Astrocyte (in vitro differentiated cells and primary cell): ENCODE data around the gene IMPDH1. TPM values are rescaled to one million over a fixed set of nuclear protein-coding genes. Genes with fewer than 3 reads are reported as not detected.

ENCODE experiments used
- DNase-seq: peaks from one replicate; pipeline ENCODE4 v3.0.0-alpha.2; 2010; ENCODE audit warnings: low read depth
- FAIRE-seq: peaks from 2 replicates; lab custom pipeline; 2011; peaks lifted over from hg19 to GRCh38; lab: Jason Lieb, UNC
- H2AFZ ChIP-seq: 2 replicates; pipeline ENCODE4 v1.6.0; 2012; ENCODE audit warnings: low read depth, low read length, inconsistent platforms
- H3K27ac ChIP-seq: 2 replicates; pipeline ENCODE4 v1.5.1; 2011; ENCODE audit warnings: low read depth, low read length, inconsistent platforms
- H3K27me3 ChIP-seq: 2 replicates; pipeline ENCODE4 v1.6.0; 2011; ENCODE audit warnings: low read length, inconsistent platforms; ENCODE audit not compliant: insufficient read depth
- H3K36me3 ChIP-seq: 2 replicates; pipeline ENCODE4 v1.5.1; 2011; ENCODE audit warnings: low read length, inconsistent platforms; ENCODE audit not compliant: insufficient read depth
- H3K4me1 ChIP-seq: 2 replicates; pipeline ENCODE4 v1.5.1; 2011; ENCODE audit warnings: low read length, inconsistent platforms; ENCODE audit not compliant: insufficient read depth
- H3K4me2 ChIP-seq: 2 replicates; pipeline ENCODE4 v1.6.0; 2012; ENCODE audit warnings: low read length, inconsistent platforms
- H3K4me3 ChIP-seq: 2 replicates; pipeline ENCODE4 v1.5.1; 2011; ENCODE audit warnings: low read depth, mild to moderate bottlenecking, low read length, inconsistent platforms; ENCODE audit not compliant: insufficient read depth
- H3K79me2 ChIP-seq: 2 replicates; pipeline ENCODE4 v1.6.0; 2012; ENCODE audit warnings: mild to moderate bottlenecking, low read length, inconsistent platforms; ENCODE audit not compliant: insufficient read depth
- H3K9ac ChIP-seq: 2 replicates; pipeline ENCODE4 v1.6.0; 2012; ENCODE audit warnings: mild to moderate bottlenecking, low read length, inconsistent platforms
- H3K9me3 ChIP-seq: 2 replicates; pipeline ENCODE4 v1.5.1; 2012; ENCODE audit warnings: low read depth, mild to moderate bottlenecking, low read length, inconsistent platforms; ENCODE audit not compliant: insufficient read depth
- H4K20me1 ChIP-seq: 2 replicates; pipeline ENCODE4 v1.6.0; 2012; ENCODE audit warnings: low read length, inconsistent platforms; ENCODE audit not compliant: insufficient read depth
- H3K27ac Mint-ChIP-seq: one replicate; pipeline ENCODE4 v1.8.0; 2021; ENCODE audit warnings: mild to moderate bottlenecking, mixed read lengths; ENCODE audit not compliant: unreplicated experiment
- H3K27me3 Mint-ChIP-seq: one replicate; pipeline ENCODE4 v1.8.0; 2021; ENCODE audit warnings: low read depth, mixed read lengths; ENCODE audit not compliant: unreplicated experiment
- H3K36me3 Mint-ChIP-seq: one replicate; pipeline ENCODE4 v1.8.0; 2021; ENCODE audit warnings: low read depth, mixed read lengths; ENCODE audit not compliant: unreplicated experiment
- H3K4me1 Mint-ChIP-seq: one replicate; pipeline ENCODE4 v1.8.0; 2021; ENCODE audit warnings: low read depth, mixed read lengths; ENCODE audit not compliant: unreplicated experiment
- H3K4me3 Mint-ChIP-seq: one replicate; pipeline ENCODE4 v1.8.0; 2021; ENCODE audit warnings: mild to moderate bottlenecking, moderate library complexity, mixed read lengths; ENCODE audit not compliant: unreplicated experiment
- H3K9me3 Mint-ChIP-seq: one replicate; pipeline ENCODE4 v1.8.0; 2021; ENCODE audit warnings: mild to moderate bottlenecking, mixed read lengths; ENCODE audit not compliant: unreplicated experiment
- EZH2 ChIP-seq: IDR thresholded peaks from 2 replicates; pipeline ENCODE4 v1.6.1; 2012; ENCODE audit warnings: mild to moderate bottlenecking, low read length, inconsistent platforms; ENCODE audit not compliant: insufficient read depth
- total RNA-seq: library from RNA; stranded (reverse); gene quantifications from 2 replicates; pipeline ENCODE4 v1.2.1, GENCODE V29; 2021
- TF ChIP-seq, protein P1 (sequence below): IDR thresholded peaks from 2 replicates; pipeline ENCODE4 v1.5.1; 2011; ENCODE audit warnings: low read depth, mild to moderate bottlenecking, inconsistent platforms, low read length, moderate library complexity; ENCODE audit not compliant: insufficient read depth

The IMPDH1 gene
- total RNA-seq, 1 donor from 2014 or later = 43.9 TPM

DNA sequence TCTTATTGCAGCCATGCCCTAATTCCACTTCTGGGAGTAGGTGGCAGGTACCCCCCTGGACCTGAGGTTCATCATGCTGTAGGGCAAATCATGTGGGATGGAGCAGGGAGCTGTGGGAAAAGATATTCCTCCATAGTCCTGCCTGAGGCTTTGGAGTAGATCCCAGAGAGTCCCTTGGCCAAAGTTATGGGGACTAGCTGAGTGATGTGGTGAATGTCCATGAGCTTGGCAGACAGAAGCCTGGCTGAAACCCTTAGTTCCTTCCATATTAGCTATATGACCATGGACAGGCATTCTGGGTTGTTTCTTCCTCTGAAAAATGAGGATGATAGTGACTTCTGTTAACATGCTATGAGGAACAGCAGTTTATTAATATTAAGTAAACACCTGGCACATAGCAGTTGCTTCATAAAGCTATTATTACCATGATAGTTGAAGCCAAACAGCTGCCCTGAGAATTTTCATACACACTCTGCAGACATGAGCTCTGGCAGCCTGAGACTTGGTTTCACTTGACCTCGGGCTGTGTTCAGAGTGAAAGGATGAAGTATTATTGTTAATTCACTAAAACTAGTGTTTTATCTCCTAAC is 15.0 kb upstream of the IMPDH1 start:
- no peaks in the 10 kb centered on the region for H3K36me3 ChIP-seq
- H3K4me1 ChIP-seq = no peaks in the 10 kb centered on the region
- no peaks in the 10 kb centered on the region for H3K27me3 ChIP-seq
- no peaks in the 10 kb centered on the region for H3K79me2 ChIP-seq
- Mint-ChIP-seq H3K4me3 (no peak overlapping the region), H3K9me3 (no peaks in the 10 kb centered on the region), H3K36me3 (no peaks in the 10 kb centered on the region), H3K27ac (no peak overlapping the region), H3K27me3 (peaks cover 17% of the 10 kb centered on the region), H3K4me1 (peaks cover 6% of the 10 kb centered on the region)
- H3K9me3 ChIP-seq = no peaks in the 10 kb centered on the region
- H2AFZ ChIP-seq = no peak overlapping the region
- DNase-seq = no peak
- H3K9ac ChIP-seq = no peak overlapping the region
- TF ChIP-seq, protein P1, sequence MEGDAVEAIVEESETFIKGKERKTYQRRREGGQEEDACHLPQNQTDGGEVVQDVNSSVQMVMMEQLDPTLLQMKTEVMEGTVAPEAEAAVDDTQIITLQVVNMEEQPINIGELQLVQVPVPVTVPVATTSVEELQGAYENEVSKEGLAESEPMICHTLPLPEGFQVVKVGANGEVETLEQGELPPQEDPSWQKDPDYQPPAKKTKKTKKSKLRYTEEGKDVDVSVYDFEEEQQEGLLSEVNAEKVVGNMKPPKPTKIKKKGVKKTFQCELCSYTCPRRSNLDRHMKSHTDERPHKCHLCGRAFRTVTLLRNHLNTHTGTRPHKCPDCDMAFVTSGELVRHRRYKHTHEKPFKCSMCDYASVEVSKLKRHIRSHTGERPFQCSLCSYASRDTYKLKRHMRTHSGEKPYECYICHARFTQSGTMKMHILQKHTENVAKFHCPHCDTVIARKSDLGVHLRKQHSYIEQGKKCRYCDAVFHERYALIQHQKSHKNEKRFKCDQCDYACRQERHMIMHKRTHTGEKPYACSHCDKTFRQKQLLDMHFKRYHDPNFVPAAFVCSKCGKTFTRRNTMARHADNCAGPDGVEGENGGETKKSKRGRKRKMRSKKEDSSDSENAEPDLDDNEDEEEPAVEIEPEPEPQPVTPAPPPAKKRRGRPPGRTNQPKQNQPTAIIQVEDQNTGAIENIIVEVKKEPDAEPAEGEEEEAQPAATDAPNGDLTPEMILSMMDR = no peak
- TF ChIP-seq EZH2 = no peak
- no peak overlapping the region for H3K27ac ChIP-seq
- no peak overlapping the region for H3K4me2 ChIP-seq
- H3K4me3 ChIP-seq = no peak overlapping the region
- FAIRE-seq = no peak
- no peaks in the 10 kb centered on the region for H4K20me1 ChIP-seq

DNA sequence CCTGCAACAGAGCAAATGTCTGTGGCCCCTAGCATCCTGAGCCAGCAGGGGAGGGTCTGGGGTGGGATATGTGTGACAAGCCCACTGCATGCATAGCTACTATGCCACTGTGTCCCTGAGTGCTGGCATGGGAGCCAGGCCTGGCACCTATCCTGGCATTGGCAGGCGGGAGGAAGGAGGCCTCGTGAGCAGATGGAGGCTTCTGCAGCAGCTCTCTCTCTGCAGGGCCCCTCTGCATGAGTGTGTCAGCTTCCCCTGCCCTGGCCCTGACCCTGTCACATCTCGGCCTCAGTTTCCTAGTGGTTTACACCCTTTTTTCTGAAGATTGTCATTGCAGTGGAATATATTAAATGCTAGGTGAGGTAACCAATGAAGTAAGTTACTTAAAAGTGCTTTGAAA is 13.1 kb upstream of the IMPDH1 start:
- H3K4me1 Mint-ChIP-seq = peaks cover 6% of the 10 kb centered on the region
- no peak overlapping the region for H3K27ac Mint-ChIP-seq
- DNase-seq (no peak), FAIRE-seq (no peak)
- Histone ChIP-seq H3K9me3 (no peaks in the 10 kb centered on the region), H3K4me1 (no peaks in the 10 kb centered on the region), H4K20me1 (no peaks in the 10 kb centered on the region), H2AFZ (no peak overlapping the region), H3K9ac (no peak overlapping the region), H3K36me3 (no peaks in the 10 kb centered on the region), H3K4me3 (no peak overlapping the region), H3K27ac (no peak overlapping the region), H3K27me3 (peaks cover 5% of the 10 kb centered on the region), H3K79me2 (no peaks in the 10 kb centered on the region), H3K4me2 (no peak overlapping the region)
- H3K4me3 Mint-ChIP-seq = no peak overlapping the region
- no peaks in the 10 kb centered on the region for H3K9me3 Mint-ChIP-seq
- TF ChIP-seq, protein P1 = no peak
- no peak for TF ChIP-seq EZH2
- no peaks in the 10 kb centered on the region for H3K36me3 Mint-ChIP-seq
- peaks cover 28% of the 10 kb centered on the region for H3K27me3 Mint-ChIP-seq

DNA sequence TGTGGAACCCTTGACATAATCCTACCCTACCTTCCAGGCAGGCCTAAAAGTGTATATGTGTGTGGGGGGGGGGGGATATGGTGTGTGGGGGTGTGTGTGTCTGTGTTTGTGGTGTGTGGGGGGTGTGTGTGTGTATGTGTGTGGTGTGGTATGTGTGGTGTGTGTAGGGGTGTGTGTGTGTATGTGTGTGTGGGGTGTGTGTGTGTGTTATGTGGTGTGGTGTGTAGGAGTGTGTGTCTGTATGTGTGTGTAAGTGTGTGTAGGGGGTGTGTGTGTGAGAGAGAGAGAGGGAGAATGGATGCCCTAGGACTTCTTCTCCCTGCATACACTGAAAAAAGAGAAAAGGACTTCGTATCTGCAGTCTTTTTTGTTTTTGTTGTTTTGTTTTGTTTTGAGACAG is 12.3 kb upstream of the IMPDH1 start:
- DNase-seq (no peak), FAIRE-seq (no peak)
- H3K4me3 Mint-ChIP-seq = no peak overlapping the region
- H3K9ac ChIP-seq = no peak overlapping the region
- no peak overlapping the region for H3K27ac ChIP-seq
- H3K27me3 ChIP-seq = peaks cover 5% of the 10 kb centered on the region
- no peak overlapping the region for H2AFZ ChIP-seq
- H3K4me1 Mint-ChIP-seq = peaks cover 6% of the 10 kb centered on the region
- H3K4me1 ChIP-seq = no peaks in the 10 kb centered on the region
- peaks cover under 1% of the 10 kb centered on the region for H3K9me3 Mint-ChIP-seq
- no peak overlapping the region for H3K4me3 ChIP-seq
- peaks cover 35% of the 10 kb centered on the region for H3K27me3 Mint-ChIP-seq
- no peaks in the 10 kb centered on the region for H3K36me3 Mint-ChIP-seq
- no peaks in the 10 kb centered on the region for H3K36me3 ChIP-seq
- TF ChIP-seq, protein P1 = no peak
- TF ChIP-seq EZH2 = no peak
- H3K4me2 ChIP-seq = no peak overlapping the region
- H3K9me3 ChIP-seq = no peaks in the 10 kb centered on the region
- no peaks in the 10 kb centered on the region for H4K20me1 ChIP-seq
- no peaks in the 10 kb centered on the region for H3K79me2 ChIP-seq
- H3K27ac Mint-ChIP-seq = no peak overlapping the region
